ENCODE results near the gene CASKIN2.
"Not testable (repeated sequence)": the region's sequence is repeated elsewhere in the genome, so short reads cannot be mapped to it uniquely, and the experiment has no call there.

The CASKIN2 gene

GRCh38 chr17:75521951-75522727 is 6.8 kb upstream of the CASKIN2 start:
- no peak overlapping the region for H3K4me3 ChIP-seq (replicated peaks in 1 of 2; ENCODE audit: low read depth in 2 of 2, low read length in 2 of 2)
- DNase-seq (ENCODE audit: low read depth in 2 of 2), result peak in 1 of 2 donors; percentile 22
- TF ChIP-seq CTCF (IDR thresholded peaks at IDR 0.05; ENCODE audit: low read depth, low read length), result no peak

- no peak overlapping the region for H3K4me3 ChIP-seq (replicated peaks in 1 of 2; ENCODE audit: low read depth in 2 of 2, low read length in 2 of 2)
- no peak for DNase-seq (ENCODE audit: low read depth in 2 of 2)
- no peak for TF ChIP-seq CTCF (IDR thresholded peaks at IDR 0.05; ENCODE audit: low read depth, low read length)
These were observed 6.0 kb upstream of the CASKIN2 start for GRCh38 chr17:75521290-75521689.

GRCh38 chr17:75520413-75520812 is 5.1 kb upstream of the CASKIN2 start:
- H3K4me3 ChIP-seq (replicated peaks in 1 of 2; ENCODE audit: low read depth in 2 of 2, low read length in 2 of 2); DNase-seq (ENCODE audit: low read depth in 2 of 2): not testable (repeated sequence)

GRCh38 chr17:75518983-75519537 is 3.7 kb upstream of the CASKIN2 start:
- DNase-seq (ENCODE audit: low read depth in 2 of 2), result no peak
- no peak overlapping the region for H3K4me3 ChIP-seq (replicated peaks in 1 of 2; ENCODE audit: low read depth in 2 of 2, low read length in 2 of 2)
- TF ChIP-seq CTCF (IDR thresholded peaks at IDR 0.05; ENCODE audit: low read depth, low read length), result no peak

GRCh38 chr17:75518201-75518600 is 2.9 kb upstream of the CASKIN2 start:
- TF ChIP-seq CTCF (IDR thresholded peaks at IDR 0.05; ENCODE audit: low read depth, low read length), result no peak
- DNase-seq (ENCODE audit: low read depth in 2 of 2), result no peak
- H3K4me3 ChIP-seq (replicated peaks in 1 of 2; ENCODE audit: low read depth in 2 of 2, low read length in 2 of 2), result no peak overlapping the region

- H3K4me3 ChIP-seq (replicated peaks in 1 of 2; ENCODE audit: low read depth in 2 of 2, low read length in 2 of 2), result peak overlapping the region; percentile 77 to 83
- no peak for DNase-seq (ENCODE audit: low read depth in 2 of 2)
- no peak for TF ChIP-seq CTCF (IDR thresholded peaks at IDR 0.05; ENCODE audit: low read depth, low read length)
These were observed 2.0 kb upstream of the CASKIN2 start for GRCh38 chr17:75517297-75517865.

GRCh38 chr17:75516619-75517296 is 1.4 kb upstream of the CASKIN2 start:
- TF ChIP-seq CTCF (IDR thresholded peaks at IDR 0.05; ENCODE audit: low read depth, low read length), result no peak
- peak overlapping the region; percentile 77 to 83 for H3K4me3 ChIP-seq (replicated peaks in 1 of 2; ENCODE audit: low read depth in 2 of 2, low read length in 2 of 2)
- peak in 1 of 2 donors; percentile 49 for DNase-seq (ENCODE audit: low read depth in 2 of 2)
